ENCODE results near the gene COLQ.

COLQ gene

DNA sequence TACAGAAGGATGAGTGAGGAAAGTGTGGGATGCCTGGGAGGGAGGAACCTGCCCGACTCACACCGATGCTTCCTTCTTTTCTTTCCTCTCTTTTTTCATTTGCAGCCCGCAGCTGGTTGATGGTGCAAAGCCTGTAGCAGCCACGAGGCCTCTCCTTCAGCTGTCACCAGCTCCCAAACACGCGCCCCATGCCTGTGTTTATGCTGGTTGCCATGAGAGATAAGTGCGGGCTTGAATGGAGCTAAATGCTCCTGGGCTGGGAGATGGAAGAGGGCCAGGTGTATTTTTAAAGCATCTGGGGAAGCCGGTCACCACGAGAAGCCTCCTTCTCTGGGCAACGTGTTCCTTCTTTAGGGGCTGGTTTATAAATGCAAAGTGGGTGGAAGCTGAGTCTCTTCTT is 9.3 kb downstream of the COLQ start:
- Histone ChIP-seq H3K4me1 (no peaks in the 10 kb centered on the region), H3K9me3 (no peaks in the 10 kb centered on the region), H3K4me3 (no peak overlapping the region), H3K36me3 (replicated peaks) (no peaks in the 10 kb centered on the region), H3K27me3 (ENCODE audit: low read depth) (peaks cover 3% of the 10 kb centered on the region; the same call in 1 of the 2 replicates)
- in situ Hi-C loops (cut with MboI; ENCODE audit: low sequenced_read_pairs): no loop called here
- DNase-seq (ENCODE audit: low spot score in 2 of 2): no peak

DNA sequence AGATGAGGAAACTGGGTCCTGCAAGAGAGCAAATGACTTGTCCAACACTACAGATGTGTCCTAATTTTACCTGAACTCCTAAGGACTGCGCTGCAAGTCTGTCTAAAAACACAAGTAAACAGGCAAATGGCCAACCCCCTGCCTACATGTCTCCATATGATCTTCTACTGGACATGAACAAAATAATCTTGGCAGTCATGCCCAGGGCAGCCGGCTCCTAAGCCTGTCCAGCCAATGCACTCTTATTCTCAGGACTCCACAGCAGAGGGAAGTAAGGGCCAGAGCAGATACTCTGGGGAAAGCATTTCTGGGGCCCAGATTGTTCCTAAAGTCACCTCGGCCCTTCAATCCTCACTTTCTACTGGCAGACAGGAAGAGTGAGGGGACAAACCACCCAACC is 10.3 kb downstream of the COLQ start:
- in situ Hi-C loops (cut with MboI; ENCODE audit: low sequenced_read_pairs): no loop called here
- no peak for DNase-seq (ENCODE audit: low spot score in 2 of 2)
- H3K36me3 ChIP-seq (replicated peaks): no peaks in the 10 kb centered on the region
- H3K4me3 ChIP-seq: no peak overlapping the region
- H3K4me1 ChIP-seq: no peaks in the 10 kb centered on the region
- peaks cover 3% of the 10 kb centered on the region; the same call in 1 of the 2 replicates for H3K27me3 ChIP-seq (ENCODE audit: low read depth)
- no peaks in the 10 kb centered on the region for H3K9me3 ChIP-seq

DNA sequence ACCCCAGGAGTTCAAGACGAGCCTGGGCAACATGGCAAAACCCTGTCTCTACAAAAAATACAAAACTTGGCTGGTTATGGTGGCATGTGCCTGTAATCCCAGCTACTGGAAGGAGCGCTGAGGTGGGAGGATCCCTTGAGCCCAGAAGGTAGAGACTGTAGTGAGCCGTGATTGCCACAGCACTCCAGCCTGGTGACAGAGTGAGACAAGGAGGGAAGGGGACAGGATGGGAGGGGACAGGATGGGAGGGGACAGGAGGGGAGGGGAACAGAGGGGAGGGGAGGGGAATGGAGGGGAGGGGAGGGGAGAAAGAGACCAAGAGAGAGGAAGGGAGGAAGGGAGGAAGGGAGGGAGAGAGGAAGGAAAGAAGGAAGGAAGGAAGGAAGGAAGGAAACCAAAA is 11.0 kb downstream of the COLQ start:
- Histone ChIP-seq H3K4me1 (no peaks in the 10 kb centered on the region), H3K9me3 (no peaks in the 10 kb centered on the region), H3K27me3 (ENCODE audit: low read depth) (peaks cover 3% of the 10 kb centered on the region; the same call in 1 of the 2 replicates), H3K4me3 (no peak overlapping the region), H3K36me3 (replicated peaks) (no peaks in the 10 kb centered on the region)
- in situ Hi-C loops (cut with MboI; ENCODE audit: low sequenced_read_pairs): no loop called here
- no peak for DNase-seq (ENCODE audit: low spot score in 2 of 2)

DNA sequence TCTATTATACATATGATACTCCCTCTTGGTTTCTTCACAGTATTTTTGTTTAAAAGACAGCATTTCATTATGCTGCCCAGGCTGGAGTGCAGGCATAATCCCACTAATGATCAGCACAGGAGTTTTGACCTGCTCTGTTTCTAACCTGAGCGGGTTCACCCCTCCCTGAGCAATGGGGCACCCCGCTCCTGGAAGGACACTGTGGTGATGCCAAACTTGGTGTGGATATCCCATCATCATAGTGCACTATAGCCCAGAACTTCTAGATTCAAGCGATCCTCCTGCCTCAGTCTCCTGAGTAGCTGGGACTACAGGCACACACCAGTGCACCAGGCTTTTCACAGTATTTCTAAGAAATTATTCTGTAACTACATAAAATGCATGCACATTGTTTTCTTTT is 14.9 kb downstream of the COLQ start:
- H3K4me1 ChIP-seq: no peaks in the 10 kb centered on the region
- H3K27me3 ChIP-seq (ENCODE audit: low read depth): no peaks in the 10 kb centered on the region; the same call in 1 of the 2 replicates
- H3K36me3 ChIP-seq (replicated peaks): no peaks in the 10 kb centered on the region
- no peak for DNase-seq (ENCODE audit: low spot score in 2 of 2)
- no peaks in the 10 kb centered on the region for H3K9me3 ChIP-seq
- H3K4me3 ChIP-seq: no peak overlapping the region
- in situ Hi-C loops (cut with MboI; ENCODE audit: low sequenced_read_pairs): no loop called here

DNA sequence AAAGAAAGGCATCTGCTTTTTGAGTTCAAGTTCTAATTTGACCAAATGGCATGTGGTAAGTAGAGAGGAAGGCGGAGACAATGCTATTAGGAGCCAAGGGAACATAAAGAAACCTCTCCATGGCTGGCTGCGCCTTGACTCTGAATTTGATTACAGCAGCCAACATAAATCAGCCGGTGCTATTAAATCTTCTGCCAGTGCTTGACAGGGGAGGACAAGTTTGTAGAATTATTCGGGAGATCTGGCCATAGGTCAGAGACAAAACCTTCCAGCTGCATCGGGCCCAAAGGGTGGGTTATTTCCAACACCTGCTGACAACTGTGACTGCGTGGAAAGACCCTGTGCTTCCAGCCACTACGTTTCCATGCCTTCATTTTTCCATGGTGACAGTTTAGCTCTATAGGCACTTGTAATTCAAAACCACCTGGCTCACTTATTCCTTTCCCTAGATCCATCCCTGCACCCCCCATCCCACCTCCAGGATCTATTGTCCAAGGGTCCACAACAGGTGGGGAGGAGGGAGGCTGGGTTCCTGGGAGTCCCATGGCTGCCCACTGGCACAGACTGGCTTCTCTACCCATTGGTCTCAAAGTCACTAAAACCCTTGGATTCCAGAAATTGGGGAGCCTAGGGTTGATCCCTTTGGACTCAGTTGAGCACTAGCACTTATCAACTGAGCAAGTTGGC is 15.9 kb downstream of the COLQ start:
- Histone ChIP-seq H3K27me3 (ENCODE audit: low read depth) (no peaks in the 10 kb centered on the region), H3K9me3 (no peaks in the 10 kb centered on the region), H3K4me1 (no peaks in the 10 kb centered on the region), H3K36me3 (replicated peaks) (no peaks in the 10 kb centered on the region), H3K4me3 (no peak overlapping the region)
- in situ Hi-C loops (cut with MboI; ENCODE audit: low sequenced_read_pairs): no loop called here
- DNase-seq (ENCODE audit: low spot score in 2 of 2): no peak

DNA sequence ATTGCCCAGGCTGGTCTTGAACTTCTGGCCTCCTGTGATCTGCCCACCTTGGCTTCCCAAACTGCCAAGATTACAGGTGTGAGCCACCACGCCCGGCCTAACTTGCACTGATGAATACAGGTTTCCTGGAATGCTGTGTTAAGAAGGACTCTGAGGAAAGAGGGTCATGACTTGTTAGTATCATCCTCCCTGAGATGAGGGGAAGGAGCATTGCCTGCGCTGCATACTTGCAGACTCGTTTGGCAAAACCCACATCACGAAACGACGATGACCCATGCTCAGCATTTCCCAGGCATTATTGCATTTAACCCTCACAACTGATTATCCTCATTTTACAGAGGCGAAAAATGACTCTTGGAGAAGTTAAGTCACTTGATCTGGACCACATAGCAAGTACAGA is 18.9 kb downstream of the COLQ start:
- Histone ChIP-seq H3K4me1 (no peaks in the 10 kb centered on the region), H3K9me3 (no peaks in the 10 kb centered on the region), H3K27me3 (ENCODE audit: low read depth) (no peaks in the 10 kb centered on the region), H3K4me3 (no peak overlapping the region), H3K36me3 (replicated peaks) (no peaks in the 10 kb centered on the region)
- DNase-seq (ENCODE audit: low spot score in 2 of 2): no peak
- in situ Hi-C loops (cut with MboI; ENCODE audit: low sequenced_read_pairs): no loop called here

DNA sequence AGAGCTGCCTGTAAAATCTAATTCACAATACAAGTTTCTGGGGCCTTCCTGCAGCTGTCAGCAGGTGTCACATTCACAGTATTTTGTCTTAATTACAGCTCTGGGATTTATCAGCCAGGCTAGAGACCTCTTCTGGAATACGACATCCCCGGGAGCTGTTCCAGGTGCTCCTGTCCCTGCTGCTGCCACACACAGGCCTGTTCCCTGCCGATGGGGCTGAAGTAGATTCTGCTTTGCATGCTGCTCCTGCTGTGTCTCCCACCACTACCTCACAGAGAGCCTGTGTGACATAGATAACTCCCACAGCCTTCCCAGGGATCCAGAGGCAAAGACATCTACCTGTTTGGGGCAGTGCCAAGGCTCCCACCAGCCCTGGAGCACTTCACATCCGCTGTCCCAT is 20.4 kb downstream of the COLQ start:
- Histone ChIP-seq H3K4me3 (no peak overlapping the region), H3K4me1 (no peaks in the 10 kb centered on the region), H3K27me3 (ENCODE audit: low read depth) (no peaks in the 10 kb centered on the region), H3K36me3 (replicated peaks) (no peaks in the 10 kb centered on the region), H3K9me3 (no peaks in the 10 kb centered on the region)
- DNase-seq (ENCODE audit: low spot score in 2 of 2): no peak
- in situ Hi-C loops (cut with MboI; ENCODE audit: low sequenced_read_pairs): no loop called here

DNA sequence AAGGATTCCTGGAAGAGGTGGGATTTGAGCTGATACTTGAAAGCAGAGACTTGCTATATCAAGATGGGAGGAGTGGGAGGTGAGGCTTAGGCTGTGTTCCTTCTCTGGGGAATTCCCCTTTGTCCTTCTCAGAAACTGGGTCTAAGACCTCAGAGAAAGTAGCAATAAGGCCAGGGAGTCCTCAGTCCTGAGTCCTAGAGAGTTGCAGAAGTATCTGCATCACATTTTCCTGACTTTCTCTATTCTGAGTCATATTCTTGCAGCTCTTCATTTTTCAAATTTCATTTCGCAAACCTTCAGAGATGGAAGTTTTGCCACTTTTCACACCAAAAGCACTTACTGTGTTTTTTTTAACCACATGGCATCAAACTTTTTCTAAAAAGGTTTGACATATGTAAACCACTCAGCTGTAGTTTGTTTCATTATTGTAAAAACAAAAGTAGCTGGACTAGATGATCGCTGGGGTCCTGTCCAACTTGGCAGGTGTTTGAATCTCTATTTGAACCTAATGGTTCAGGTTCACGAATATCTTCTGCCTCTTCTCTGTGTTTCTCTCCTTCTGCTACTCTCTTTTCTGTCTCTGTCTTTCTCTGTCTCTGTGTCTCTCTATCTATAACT is 21.3 kb downstream of the COLQ start:
- no peak overlapping the region for H3K4me3 ChIP-seq
- no peaks in the 10 kb centered on the region for H3K4me1 ChIP-seq
- no peaks in the 10 kb centered on the region for H3K27me3 ChIP-seq (ENCODE audit: low read depth)
- in situ Hi-C loops (cut with MboI; ENCODE audit: low sequenced_read_pairs): no loop called here
- H3K9me3 ChIP-seq: no peaks in the 10 kb centered on the region
- H3K36me3 ChIP-seq (replicated peaks): no peaks in the 10 kb centered on the region
- no peak for DNase-seq (ENCODE audit: low spot score in 2 of 2)

DNA sequence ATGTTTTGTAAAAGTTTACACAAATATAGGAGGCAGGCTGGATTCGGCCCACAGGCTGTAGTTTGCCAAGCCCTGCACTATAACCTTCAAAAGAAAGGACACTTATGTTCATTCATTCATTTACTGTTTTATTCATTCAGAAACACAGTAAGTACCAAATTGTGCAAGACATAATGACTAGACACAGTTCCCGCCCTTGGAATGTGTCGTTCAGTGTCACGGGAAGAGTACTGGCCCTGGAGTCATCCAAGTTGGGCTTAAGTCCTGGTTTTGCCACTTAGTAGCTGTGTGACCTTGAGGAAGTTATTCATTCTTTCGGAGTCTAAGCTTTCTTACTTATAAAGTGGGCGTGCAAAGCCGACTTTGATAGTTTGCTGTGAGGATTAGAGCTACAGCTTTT is 22.0 kb downstream of the COLQ start:
- Histone ChIP-seq H3K27me3 (ENCODE audit: low read depth) (no peaks in the 10 kb centered on the region), H3K4me3 (no peak overlapping the region), H3K4me1 (no peaks in the 10 kb centered on the region), H3K36me3 (replicated peaks) (no peaks in the 10 kb centered on the region), H3K9me3 (no peaks in the 10 kb centered on the region)
- in situ Hi-C loops (cut with MboI; ENCODE audit: low sequenced_read_pairs): no loop called here
- peak in 1 of 2 experiments; percentile 4 for DNase-seq (ENCODE audit: low spot score in 2 of 2)

DNA sequence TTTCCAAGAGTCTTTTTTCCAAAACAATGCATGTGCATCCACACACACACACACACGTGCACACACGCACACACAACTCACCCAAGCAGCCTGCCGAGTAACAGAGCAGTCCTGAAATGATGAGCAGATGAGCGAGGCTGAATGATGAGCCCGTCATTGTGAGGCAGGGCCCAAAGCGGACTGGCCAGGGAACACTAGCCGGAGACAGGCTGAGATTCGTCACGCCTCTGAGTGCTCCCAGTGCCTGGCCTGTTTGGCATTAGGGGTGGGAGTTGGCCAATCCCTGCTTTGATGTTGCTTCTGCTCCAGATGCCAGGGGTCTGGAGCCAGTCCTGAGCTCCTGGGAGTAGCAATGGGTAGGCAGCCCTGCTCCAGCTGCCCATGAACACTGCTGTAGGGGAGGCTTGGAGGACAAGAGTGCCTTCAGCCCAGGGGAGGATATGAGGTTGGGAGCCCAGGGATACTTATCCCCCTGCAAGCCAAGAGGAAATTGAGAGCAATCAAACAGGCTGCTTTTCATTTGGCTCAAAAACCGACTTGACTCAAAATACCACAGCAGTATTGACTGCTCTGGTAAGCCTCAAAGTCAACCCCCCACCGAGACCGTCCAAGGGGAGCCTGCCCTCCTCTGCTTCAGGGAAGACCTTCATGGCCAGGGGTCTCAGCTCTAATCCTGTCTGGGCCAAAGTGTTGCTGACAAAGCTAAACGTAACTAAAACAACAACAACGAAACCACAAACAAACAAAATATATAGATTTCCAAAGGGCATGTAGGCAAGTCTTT is 22.9 kb downstream of the COLQ start:
- H3K9me3 ChIP-seq: no peaks in the 10 kb centered on the region
- H3K27me3 ChIP-seq (ENCODE audit: low read depth): no peaks in the 10 kb centered on the region
- no peaks in the 10 kb centered on the region for H3K4me1 ChIP-seq
- in situ Hi-C loops (cut with MboI; ENCODE audit: low sequenced_read_pairs): no loop called here
- H3K36me3 ChIP-seq (replicated peaks): no peaks in the 10 kb centered on the region
- H3K4me3 ChIP-seq: no peak overlapping the region
- DNase-seq (ENCODE audit: low spot score in 2 of 2): no peak

DNA sequence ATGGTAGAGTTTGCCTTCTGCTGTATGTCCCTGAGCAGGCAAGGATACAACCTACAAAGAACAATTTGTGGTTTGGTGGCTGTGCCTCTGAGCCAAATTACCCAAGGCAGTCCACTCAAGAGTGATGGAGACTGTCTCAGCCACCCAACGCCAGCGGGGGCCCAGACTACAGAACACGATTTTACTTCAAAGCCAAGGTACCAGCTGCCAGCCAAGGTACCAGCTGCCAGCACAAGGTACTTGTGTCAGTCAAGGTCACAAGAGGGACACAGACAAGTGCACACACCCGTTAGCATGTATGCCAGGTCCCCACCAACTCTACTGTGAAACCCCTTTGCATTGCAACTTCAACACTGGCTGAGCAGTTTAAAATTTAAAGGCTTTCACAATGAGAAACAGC is 23.5 kb downstream of the COLQ start:
- H3K27me3 ChIP-seq (ENCODE audit: low read depth): no peaks in the 10 kb centered on the region
- H3K9me3 ChIP-seq: no peaks in the 10 kb centered on the region
- in situ Hi-C loops (cut with MboI; ENCODE audit: low sequenced_read_pairs): no loop called here

DNA sequence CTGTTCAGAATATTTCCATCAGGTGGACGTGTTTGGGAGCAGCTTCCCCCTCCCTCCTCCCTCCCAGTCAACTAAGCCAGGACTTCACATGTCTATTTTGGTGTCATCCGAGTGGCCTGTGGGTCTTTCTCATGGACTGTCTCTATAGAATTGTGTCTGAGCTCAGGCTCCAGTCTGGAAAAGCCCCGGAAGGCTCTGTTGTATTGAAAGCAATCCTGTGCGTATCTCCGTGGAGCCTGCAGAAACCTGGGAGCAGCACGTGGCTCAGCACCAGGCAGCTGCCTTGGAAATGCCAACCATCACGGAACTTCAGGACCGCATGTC is 25.2 kb downstream of the COLQ start:
- in situ Hi-C loops (cut with MboI; ENCODE audit: low sequenced_read_pairs): no loop called here
- Histone ChIP-seq H3K27me3 (ENCODE audit: low read depth) (no peaks in the 10 kb centered on the region), H3K9me3 (no peaks in the 10 kb centered on the region), H3K36me3 (replicated peaks) (no peaks in the 10 kb centered on the region), H3K4me1 (no peaks in the 10 kb centered on the region), H3K4me3 (no peak overlapping the region)
- no peak for DNase-seq (ENCODE audit: low spot score in 2 of 2)

More for the DNA sequence above, 23.5 kb downstream of the COLQ start:
- no peak overlapping the region for H3K4me3 ChIP-seq
- H3K4me1 ChIP-seq: no peaks in the 10 kb centered on the region
- no peaks in the 10 kb centered on the region for H3K36me3 ChIP-seq (replicated peaks)
- DNase-seq (ENCODE audit: low spot score in 2 of 2): no peak

DNA sequence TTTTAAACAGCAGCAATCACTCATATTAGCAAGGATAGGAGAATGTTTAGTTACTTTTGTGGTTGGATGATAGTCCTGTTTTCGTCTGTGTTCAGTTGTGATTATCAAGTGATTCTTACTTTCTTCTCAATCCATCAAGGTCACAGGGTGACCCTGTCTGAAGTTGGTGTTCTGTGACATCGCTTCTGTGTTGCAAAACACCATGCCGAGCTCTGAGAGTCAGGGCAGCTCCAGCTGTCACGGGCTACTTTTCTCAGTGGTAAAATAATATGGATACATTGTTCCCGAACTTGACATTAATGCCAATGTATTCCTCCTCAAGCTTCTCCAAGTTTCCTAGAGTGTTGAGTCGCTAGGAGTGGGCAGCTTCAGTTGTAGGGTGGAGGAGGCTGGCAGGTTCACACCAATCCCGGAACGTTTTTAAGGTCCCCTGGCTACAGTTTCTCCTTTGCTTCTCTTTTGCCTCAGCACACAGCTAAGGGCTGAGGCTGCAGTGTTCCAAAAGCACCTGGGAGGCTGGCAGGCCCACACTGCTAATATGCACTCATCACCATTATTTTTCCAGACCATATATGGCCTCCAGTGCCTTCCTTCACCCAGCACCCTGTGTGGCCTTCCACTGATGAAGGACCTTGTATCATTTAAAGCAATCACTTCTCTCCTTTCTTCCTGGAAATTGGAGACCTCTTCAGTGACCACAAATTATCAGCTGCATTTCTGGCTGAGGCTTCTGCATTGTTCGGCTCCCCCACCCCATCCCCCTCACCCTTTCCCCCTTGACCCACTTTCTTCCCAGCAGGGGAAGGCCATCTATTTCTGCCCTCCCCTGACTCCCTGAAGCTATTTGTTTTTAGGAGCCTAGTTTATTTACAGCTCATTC is 25.8 kb downstream of the COLQ start:
- Histone ChIP-seq H3K9me3 (no peaks in the 10 kb centered on the region), H3K27me3 (ENCODE audit: low read depth) (no peaks in the 10 kb centered on the region), H3K4me1 (no peaks in the 10 kb centered on the region), H3K4me3 (no peak overlapping the region), H3K36me3 (replicated peaks) (no peaks in the 10 kb centered on the region)
- no peak for DNase-seq (ENCODE audit: low spot score in 2 of 2)
- in situ Hi-C loops (cut with MboI; ENCODE audit: low sequenced_read_pairs): no loop called here
